GM19240 (cell line): ENCODE measurements around the gene SOX9.
"Not testable (repeated sequence)": the region's sequence is repeated elsewhere in the genome, so short reads cannot be mapped to it uniquely, and the experiment has no call there.

Experiments
- DNase-seq: peaks from one replicate; pipeline ENCODE4 v3.0.0; 2011; ENCODE audit warnings: low spot score; ENCODE audit not compliant: insufficient read length

SOX9 gene

GRCh38 chr17:72110942-72111318 is 9.9 kb upstream of the SOX9 start:
- no peak for DNase-seq

- DNase-seq: no peak
These were observed 9.4 kb upstream of the SOX9 start for GRCh38 chr17:72111336-72111923.

- DNase-seq: not testable (repeated sequence)
These were observed 8.9 kb upstream of the SOX9 start for GRCh38 chr17:72111926-72112325.

- no peak for DNase-seq
These were observed 7.1 kb upstream of the SOX9 start for GRCh38 chr17:72113751-72114150.

- DNase-seq: no peak
These were observed 4.9 kb upstream of the SOX9 start for GRCh38 chr17:72115781-72116525.

GRCh38 chr17:72116661-72117521 is 3.9 kb upstream of the SOX9 start:
- no peak for DNase-seq

GRCh38 chr17:72117535-72118334 is 3.1 kb upstream of the SOX9 start:
- DNase-seq: no peak

GRCh38 chr17:72118335-72119076 is 2.3 kb upstream of the SOX9 start:
- no peak for DNase-seq

GRCh38 chr17:72119077-72119872 is 1.5 kb upstream of the SOX9 start:
- DNase-seq: no peak

GRCh38 chr17:72119873-72120641 is 763 bp upstream of the SOX9 start:
- no peak for DNase-seq

GRCh38 chr17:72121164-72122009 is 567 bp downstream of the SOX9 start:
- no peak for DNase-seq

- no peak for DNase-seq
These were observed 1.4 kb downstream of the SOX9 start for GRCh38 chr17:72122010-72122764.

GRCh38 chr17:72122765-72123529 is 2.1 kb downstream of the SOX9 start:
- DNase-seq: no peak

- no peak for DNase-seq
These were observed 3.0 kb downstream of the SOX9 start for GRCh38 chr17:72123530-72124437.

GRCh38 chr17:72124438-72124775 is 3.6 kb downstream of the SOX9 start:
- no peak for DNase-seq

GRCh38 chr17:72125226-72125651 is 4.4 kb downstream of the SOX9 start:
- DNase-seq: no peak
